PFSK-1 (cell line): Measurements from ENCODE around the gene SLC5A12.

Experiments used
- FOXP2 ChIP-seq: optimal IDR thresholded peaks from 2 replicates; pipeline ENCODE3; 2011; ENCODE audit warnings: borderline replicate concordance, control low read depth, inconsistent platforms; ENCODE audit not compliant: insufficient read depth; ENCODE audit errors: extremely low read length, extremely low read depth
- POLR2AphosphoS5 ChIP-seq: IDR thresholded peaks from 2 replicates; pipeline ENCODE4 v1.6.1; 2012; ENCODE audit warnings: low read depth, mild to moderate bottlenecking, control low read depth, low read length, moderate library complexity
- REST ChIP-seq, 2 experiments: IDR thresholded peaks; 2 replicates each; pipeline versions ENCODE4 v1.6.1 to v1.8.0; 2011 to 2012; ENCODE audit warnings: low read depth in 2 of 2, low read length in 2 of 2, control low read depth in 1 of 2, inconsistent platforms in 1 of 2, mild to moderate bottlenecking in 1 of 2, moderate library complexity in 1 of 2; ENCODE audit not compliant: insufficient read depth in 1 of 2
- SIN3A ChIP-seq: IDR thresholded peaks from 2 replicates; pipeline ENCODE4 v1.6.1; 2012; ENCODE audit warnings: mild to moderate bottlenecking, low read length, moderate library complexity, borderline replicate concordance; ENCODE audit not compliant: insufficient read depth
- TAF1 ChIP-seq: IDR thresholded peaks from 2 replicates; pipeline ENCODE4 v1.6.1; 2012; ENCODE audit warnings: low read length, control low read depth, borderline replicate concordance; ENCODE audit not compliant: insufficient read depth

Gene SLC5A12

DNA sequence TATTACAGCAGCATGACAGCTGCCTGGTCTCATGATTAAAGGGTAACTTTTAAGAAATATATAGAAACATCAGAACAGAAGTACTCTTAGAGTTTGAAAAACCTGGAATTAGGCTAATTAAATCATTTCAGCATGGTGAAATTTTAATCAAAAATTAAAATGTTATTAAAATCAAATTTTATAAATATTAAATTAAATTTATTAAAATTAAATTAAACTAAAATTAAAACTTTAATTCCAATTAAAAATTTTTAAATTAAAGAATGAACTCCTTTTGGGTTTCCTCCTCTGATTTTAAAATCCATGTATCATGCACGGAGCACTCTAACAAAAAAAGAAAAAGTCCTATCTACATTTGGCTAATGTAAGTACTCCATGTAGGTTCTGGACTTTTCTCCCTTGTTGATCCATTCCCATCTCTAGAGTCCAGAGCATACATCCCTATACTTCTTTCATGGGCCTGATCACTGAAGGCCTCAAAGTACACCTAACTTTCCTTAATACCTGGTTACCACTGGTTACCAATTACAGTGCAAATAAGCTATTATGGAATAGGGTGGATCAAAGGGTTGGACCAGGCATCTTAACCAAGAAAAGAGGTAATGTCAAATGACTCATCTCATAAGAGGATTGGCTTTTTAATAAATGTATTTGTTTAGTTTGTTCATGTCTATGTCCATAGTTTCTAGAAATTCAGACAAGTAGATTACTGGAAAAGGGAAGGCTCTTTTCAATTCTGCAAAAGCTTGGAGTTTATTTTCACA lies 101.4 kb downstream of the SLC5A12 start:
- no peak for TF ChIP-seq REST (IDR thresholded peaks at IDR 0.05; ENCODE audit: insufficient read depth in 1 of 2, low read depth in 2 of 2, low read length in 2 of 2)
- no peak for TF ChIP-seq POLR2AphosphoS5
- TF ChIP-seq TAF1: no peak
- no peak for TF ChIP-seq FOXP2
- TF ChIP-seq SIN3A: no peak

DNA sequence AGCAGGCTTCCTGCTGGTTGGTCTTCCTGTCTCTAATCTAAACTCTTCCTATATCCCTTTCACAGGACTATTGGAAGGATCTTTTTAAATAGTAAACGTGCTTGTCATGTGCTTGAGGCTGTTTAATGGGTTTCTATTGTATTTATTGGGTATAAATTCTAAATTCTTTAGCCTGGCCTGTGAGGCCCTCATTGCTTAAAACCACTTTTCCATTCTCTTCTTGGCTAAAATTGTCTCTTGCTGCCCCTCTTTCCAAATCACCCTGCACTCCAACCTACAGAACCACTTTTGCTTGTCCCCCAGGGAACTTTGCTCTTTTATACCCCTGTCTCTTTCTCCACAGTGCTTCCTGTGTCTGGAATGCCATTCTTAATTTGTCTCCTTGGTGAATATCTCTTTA lies 103.4 kb downstream of the SLC5A12 start:
- TF ChIP-seq TAF1 (peak; percentile 52; the same call in 1 of the 2 replicates), FOXP2 (no peak), SIN3A (no peak), POLR2AphosphoS5 (no peak), REST (IDR thresholded peaks at IDR 0.05; ENCODE audit: insufficient read depth in 1 of 2, low read depth in 2 of 2, low read length in 2 of 2) (no peak)
